HG03378 (cell line): ENCODE measurements around the gene SSB.
"Not testable (repeated sequence)": the region's sequence is repeated elsewhere in the genome, so short reads cannot be mapped to it uniquely, and the experiment has no call there.

Experiments used
- ATAC-seq: cut with Tn5 transposase; IDR thresholded peaks from one replicate; pipeline ENCODE4 v1.9.1; 2021; ENCODE audit warnings: mild to moderate bottlenecking, moderate library complexity; ENCODE audit not compliant: unreplicated experiment

SSB gene

DNA sequence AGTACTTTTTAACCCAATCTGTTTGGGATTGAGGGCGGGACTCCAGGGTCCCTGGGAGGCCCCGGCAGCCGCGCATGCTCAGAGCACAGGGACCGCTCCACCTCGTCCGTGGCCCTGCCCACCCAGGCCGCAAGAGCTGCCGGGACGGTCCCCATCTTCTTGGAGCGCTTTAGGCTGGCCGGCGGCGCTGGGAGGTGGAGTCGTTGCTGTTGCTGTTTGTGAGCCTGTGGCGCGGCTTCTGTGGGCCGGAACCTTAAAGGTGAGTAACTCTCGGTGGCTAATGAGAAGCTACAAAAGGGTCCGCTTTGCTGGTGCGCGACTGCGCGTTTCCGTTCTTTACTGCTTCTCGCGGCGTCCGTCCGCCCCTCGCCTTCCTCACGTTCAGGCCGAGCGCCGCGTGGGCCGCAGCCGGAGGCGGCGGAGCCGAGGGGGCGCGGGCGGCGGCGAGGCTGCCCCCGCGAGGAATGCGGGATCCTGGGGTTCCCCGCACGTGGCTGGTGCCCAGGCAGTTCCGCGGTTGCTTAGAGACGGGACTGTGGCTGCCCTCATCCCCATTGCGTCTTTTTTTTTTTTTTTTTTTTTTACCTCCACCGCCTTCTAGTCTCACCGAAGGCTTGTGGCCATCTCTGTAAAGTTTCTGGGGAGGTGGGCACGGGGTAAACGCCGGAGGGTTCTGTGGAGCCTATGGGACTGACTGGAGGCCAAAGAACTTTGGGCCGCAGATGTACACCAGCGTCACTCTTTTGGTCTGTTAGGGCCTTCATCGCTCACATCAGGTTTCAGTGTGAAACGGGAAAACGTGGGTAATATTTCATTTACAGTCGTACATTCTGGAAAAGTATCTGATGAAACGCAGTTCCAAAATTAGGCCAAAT, at the start of gene SSB:
TSS of gene SSB (plus strand) at position 154 of the 875 bp plus-strand sequence. CDS start 2,090 bp downstream, outside the sequence.
- peak; percentile 85 for ATAC-seq

DNA sequence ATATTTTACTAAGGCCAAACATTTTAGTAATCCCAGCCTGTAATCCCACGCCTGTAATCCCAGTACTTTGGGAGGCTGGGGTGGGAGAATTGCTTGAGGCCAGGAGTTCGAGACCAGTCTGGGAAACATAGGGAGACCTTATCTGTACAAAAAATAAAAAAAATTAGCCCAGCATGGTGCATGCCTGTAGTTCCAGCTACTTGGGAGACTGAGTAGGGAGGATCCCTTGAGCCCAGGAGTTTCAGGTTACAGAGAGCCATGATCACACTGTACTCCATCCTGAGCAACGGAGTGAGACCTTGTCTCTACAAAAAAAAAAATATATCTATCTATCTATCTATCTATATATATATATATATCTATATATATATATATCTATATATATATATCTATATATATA, 45.9 kb upstream of the SSB start:
- ATAC-seq = no peak

DNA sequence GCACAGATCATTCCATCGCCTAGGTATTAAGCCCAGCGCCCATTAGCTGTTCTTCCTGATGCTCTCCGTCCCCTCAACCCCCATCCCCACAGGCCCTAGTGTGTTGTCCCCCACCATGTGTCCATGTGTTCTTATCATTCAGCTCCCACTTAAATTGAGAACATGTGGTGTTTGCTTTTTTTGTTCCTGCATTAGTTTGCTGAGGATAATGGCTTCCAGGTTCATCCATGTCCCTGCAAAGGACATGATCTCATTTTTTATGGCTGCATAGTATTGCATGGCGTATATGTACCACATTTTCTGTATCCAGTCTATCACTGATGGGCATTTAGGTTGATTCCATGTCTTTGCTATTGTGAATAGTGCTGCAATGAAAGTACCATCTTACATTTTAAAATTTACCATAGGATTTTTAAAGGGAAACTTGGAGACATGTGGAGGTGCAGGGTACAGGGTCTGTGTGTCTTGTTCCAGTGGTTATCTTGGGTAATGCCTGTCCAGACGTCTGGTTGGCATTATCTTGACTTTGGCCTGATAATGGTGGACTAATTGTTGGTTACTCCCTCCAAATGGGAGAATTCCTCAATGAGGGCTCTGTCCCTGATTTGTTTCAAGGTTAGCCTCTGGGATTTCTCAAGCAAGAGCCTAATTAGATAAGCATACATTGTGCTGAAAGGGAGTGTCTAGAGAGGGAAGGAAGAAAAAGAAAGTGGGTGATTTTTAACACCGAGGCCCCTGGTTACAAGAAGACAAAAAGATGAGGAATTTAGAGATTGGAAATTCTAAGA, 43.4 kb upstream of the SSB start:
- ATAC-seq = no peak

DNA sequence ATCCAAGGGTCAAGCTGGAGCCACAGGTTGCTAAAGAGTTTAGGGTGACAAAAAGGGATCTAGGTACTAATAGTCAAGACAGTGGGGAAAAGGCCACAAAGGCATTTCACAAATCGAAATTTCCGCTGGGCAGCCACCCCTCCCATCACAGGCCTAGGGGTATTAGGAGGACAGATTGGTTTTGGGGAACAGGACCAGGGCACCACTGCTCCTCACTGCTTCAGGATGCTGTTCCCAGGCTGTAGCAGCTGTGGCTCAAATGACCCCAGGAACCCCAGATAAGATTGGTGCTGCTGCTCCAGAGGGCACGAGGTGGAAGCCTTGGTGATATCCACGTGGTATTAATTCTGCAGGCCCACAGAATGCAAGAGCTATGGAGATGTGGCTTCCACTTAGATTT, 42.3 kb upstream of the SSB start:
- no peak for ATAC-seq

DNA sequence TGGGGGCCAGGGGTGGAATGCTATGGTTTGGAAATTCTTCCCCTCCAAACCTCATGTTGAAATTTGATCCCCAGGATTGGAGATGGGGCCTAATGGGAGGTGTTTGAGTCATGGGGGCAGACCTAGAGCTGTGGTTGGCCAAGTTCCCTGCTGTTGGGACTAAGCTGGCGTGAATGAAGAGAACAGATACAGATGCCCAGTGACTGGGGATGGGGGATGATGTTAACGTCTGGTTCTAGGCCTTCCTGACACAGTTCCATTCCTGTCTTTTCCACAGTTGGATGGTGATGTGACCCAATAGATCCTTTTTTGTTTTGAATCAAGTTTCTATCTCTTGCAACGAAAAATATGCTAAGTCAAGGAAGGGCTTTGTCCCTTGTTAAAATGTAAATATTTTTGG, 41.3 kb upstream of the SSB start:
- ATAC-seq = no peak

DNA sequence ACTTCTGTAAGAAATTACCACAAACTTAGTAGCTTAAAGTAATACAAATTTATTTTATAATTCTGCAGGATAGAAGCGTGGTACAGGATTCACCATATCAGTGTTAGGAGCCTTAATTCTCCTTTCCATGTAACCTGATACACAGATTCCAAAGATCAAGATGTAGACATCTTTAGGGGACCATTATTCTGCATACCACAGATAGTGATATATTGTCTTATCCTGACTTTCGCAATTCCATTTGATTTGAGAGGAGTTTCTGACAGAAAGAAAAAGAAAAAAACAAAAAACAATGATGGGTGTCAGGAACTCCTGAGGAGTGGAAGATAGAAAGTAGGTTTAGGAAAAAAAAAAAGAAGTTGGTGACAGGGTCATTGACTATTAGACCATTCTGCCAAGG, 40.9 kb upstream of the SSB start:
- ATAC-seq = no peak

DNA sequence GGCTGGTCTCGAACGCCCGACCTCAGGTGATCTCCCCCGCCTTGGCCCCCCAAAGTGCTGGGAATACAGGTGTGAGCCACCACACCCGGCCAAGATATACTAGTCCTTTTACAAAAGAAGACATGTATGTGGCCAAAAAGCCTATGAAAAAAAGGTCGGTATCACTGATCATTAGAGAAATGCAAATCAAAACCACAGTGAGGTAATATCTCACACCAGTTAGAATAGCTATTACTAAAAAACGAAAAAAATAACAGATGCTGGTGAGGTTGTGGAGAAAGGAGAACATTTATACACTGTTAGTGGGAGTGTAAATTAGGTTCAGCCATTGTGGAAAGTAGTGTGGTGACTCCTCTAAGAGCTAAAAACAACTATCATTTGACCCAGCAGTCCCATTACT, 38.7 kb upstream of the SSB start:
- ATAC-seq = no peak

DNA sequence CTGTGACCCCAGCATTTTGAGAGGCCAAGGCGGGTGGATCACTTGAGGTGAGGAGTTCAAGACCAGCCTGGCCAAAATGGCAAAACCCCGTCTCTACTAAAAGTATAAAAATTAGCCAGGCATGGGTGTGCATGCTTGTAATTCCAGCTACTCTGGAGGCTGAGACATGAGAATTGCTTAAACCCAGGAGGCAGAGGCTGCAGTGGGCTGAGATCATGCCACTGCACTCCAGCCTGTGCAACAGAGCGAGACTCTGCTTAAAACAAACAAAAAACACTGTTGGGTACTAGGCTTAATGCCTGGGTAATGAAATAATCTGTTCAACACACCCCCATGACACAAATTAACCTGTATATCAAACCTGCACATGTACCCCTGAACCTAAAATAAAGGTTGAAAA, 37.9 kb upstream of the SSB start:
- ATAC-seq = not testable (repeated sequence)

DNA sequence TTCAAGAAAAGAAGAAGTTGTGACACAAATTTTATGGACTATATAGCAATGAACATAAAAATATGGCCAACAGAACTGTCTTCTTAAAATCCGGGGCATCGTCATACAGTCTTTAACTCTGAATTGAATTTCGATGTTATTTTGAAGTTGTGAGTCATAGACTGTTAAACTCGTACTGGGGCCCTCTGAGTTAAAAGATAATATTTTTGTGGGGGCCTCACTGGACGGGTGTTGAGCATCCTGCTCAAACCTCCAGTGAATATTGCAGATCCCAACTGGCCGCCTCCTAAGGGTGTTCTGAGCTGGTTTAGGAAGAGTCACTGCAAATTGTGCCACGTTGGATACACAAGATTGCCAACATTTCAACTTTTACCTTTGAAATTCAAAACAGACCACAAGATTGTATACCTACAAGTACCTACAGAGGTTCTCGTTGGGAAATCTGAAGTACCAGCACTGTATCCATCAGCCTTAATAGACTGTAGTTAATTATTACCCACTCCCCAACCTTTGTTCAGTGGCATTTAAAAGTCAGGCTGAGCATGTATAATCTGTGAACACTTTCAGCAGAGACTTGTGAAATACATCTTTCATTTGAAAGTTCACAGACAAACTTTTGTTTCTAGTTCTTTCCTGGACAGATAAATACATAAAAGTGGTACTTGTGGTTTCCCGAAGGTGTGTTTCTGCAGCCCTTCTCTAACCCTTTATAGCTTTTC, 37.3 kb upstream of the SSB start:
- ATAC-seq = no peak

DNA sequence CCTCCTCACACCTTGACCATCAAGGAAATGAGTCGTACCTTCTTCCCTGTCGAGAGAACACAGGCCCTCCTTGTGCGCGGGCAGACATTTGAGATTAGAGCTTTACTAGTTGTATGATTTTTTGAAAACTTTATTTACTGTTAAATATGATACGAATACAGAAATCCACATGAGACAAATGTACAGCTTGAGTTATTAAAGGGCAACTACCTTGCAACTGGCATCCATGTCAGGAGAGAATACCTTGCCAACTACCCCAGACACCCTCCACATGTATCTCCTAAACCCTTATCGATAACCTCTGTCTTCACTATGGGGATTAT, 36.7 kb upstream of the SSB start:
- ATAC-seq = no peak

DNA sequence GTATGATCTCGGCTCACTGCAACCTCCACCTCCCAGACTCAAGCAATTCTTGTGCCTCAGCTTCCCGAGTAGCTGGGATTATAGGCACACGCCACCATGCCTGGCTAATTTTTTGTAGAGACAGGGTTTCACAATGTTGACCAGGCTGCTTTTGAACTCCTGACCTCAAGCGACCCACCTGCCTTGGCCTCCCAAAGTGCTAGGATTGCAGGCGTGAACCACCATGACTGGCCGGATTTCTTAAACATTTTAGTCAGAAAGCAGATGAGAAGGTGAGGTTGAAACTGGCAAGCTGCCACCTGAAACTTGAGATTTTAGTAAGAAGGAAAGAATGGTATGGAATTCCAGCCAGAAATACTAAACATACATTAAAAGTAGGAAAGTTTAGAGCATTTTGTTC, 33.1 kb upstream of the SSB start:
- no peak for ATAC-seq

DNA sequence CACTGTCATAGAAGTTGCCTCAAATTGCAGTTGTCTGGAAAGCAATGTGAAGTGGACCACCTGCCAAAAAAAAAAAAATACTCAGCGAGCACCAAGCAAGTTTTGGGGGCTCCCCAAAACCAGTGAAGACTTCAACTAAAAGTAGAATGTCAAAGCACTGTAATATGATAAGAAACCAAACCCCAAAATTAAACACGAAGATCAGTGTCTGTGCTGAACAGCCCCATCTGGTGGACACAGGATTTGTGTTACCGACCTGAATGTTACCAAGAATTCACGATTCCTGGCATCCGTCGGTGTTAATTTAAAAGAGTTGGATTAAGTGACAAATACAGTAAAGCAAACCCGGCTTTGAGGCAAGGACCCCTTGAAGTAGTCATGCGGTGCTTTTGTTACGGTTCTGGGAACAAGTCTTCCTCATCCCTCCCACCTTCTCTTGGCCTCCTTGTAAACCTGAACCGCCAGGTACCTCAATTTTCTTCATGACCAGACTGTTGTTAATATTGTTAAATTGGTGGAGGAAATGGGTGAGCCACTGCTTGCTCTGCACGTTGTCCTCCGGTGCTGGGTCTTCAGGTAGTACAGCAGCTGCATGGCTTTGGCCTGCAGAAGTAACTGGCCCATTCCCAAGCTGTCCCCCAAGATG, 31.3 kb upstream of the SSB start:
- ATAC-seq = no peak

DNA sequence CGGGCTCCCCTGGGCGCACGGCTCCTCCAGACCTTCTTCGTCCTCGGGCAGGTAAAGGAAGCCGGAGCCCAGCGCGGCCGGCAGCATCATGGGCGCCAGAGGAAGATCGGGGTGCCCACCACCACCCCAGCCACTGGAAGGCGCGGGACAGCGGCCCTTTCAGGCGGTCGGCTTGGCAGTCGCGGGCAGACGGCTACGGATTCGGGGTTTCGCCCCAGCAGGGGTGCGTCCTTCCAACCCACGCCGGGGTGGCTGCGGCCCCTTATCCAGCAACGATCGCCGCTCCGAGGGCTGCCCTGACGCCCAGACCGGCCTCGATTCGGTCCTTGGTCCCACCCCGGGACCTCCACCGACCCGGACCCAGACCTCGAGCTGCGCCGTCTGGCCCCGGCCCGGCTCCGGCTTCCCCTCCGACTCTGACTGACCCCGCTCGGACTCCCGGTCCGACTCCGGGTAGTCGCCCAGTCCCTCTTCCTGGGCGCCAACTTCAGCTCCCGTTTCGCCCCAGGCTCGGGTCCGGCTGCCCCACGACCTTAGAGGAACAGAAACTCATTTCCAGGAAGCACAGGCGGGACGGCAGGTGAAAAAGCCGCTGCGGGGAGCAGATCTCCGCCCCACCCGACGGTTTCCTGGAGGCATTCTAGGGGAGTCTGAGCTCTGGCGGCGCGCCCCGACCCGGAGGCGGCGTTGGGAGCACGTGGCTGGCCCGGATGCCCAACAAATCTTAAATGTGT, 30.2 kb upstream of the SSB start:
- ATAC-seq = no peak

DNA sequence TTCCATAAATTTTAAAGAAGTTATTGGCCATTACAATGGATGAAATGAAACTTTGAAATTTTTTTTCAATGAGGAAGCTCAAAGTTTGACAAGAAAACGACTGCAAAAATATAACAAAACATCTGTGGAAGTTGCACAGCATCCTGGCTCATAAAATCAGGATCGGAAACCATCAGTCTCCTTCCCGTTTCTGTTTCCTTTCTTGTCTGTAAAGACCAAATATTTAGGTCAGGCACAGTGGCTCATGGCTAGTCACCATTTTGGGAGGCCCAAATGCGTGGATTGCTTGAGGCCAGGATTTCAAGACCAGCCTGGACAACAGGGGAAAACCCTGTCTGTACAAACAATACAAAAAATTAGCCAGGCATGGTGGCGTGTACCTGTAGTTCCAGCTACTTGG, 27.6 kb upstream of the SSB start:
- no peak for ATAC-seq

DNA sequence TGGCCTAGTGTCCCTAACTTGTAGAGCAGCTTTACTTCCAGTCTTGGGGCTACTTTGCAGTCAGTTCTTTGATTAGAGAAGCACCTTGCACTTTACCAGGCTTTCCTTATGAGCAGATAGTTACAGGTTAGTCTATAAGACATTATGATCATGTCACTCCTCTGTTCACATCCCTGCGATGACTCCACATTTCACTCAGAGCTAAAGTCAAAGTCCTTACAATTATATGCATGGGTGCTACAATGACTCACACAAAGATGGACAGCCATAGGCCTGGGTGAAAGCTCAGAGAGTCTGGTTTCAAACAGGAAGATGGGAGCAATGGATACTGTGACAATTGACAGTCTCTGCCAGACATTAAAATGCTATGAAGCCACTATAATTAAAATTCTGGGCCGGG, 27.1 kb upstream of the SSB start:
- ATAC-seq = no peak

DNA sequence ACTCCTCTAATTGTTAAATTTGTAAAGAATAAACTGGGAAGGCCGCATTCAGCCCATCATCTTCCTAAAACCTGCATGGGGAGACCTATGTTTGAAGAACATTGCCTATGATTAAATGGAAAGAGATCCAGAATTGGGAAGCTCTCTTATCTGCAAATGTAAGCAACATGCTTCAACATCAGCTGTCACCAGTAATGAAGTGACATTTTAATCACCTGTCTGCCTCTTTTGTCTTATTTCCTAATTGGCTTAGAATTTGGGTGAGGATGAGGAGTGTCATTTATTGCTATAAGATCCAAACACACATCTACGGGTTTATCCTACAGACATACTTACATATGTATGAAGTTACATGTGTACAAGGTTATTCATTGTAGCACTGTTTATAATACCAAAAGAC, 26.0 kb upstream of the SSB start:
- ATAC-seq = no peak

DNA sequence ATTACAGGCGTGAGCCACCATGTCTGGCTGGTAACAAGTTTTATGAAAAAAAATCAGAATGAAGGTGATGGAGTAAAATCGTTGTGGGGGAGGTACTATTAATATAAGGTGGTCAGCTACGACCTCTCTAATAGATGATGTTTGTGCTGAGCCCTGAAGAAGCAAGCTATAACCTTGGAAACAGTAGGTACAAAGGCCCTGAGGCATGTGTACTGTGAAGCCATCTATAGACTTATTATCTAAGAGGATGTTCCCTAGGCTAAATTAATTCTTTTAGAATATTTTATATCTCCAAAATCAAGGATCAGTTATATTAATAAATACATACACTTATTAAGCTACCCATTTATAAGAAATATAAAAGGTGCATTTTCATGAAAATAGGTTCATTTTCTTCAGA, 23.3 kb upstream of the SSB start:
- no peak for ATAC-seq

DNA sequence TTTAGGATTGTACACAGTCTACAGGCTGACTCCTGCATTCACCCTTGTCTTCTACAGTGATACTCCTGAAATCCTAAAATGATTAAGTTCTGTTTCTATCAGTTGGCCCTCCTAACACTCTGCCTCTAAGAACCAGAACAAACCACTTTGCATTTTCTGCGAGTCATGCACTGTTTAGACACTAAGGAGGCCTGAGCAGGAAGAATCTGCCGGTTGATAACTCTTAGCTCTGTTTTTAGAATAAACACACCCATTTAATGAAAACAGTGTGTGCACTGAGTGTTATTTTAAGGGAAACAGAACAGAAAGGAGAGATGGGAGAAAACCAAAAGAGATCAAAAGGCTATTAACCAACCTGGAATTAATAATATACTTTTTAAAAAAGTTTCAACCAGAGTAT, 22.9 kb upstream of the SSB start:
- ATAC-seq = no peak

DNA sequence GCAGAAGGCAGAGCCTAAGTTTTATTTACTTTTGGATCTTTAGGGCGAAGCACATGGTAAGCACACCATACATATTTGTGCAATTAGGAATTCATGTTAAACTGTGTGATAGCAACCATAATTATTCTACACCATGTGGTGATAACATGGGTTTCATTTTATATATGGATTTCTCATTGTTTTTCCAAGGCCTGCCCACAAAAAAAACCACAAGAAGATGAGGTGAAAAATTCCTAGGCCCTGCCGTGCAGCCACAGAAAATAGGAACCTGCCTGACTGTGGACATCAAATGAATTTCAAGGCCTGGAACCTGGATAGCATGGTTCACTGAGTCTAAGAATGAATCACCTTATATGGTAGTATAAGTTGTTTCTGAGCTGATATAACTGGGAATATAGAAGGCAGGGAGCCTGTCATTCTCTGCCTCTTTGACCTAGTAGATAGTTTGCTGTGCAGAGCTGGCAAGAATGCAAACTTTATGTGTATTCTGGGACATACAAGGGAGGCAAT, 22.4 kb upstream of the SSB start:
- no peak for ATAC-seq

DNA sequence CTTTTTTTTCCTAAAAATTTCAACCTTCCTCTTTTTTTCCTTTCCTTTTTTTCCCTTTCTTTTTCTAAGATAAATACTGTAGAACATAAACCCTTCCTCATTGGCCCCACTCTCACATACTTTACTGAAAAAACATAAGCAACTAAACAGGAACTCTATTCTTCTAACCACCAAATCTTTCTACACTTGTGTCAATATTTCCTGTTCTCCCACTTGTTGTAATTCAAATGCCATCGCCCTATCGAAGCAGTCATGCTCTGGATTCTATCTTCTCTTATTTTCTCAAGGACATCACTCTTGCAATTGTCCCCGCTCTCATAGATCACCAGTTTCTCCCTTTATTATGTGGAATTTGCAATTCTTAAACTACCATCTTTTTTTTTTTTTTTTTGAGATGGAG, 20.2 kb upstream of the SSB start:
- no peak for ATAC-seq
